GM23338 (cell line): ENCODE results near the gene RPS4Y1. TPM values are rescaled to one million over a fixed set of nuclear protein-coding genes. Genes with fewer than 3 reads are reported as not detected.
A peak's percentile ranks its signal among the peaks of the same experiment; 100 is the strongest.

Experiments used
- ATAC-seq: fragments of 200-7000 bp; cut with Tn5 transposase; 3 replicates; pipeline ENCODE4 v1.9.1; 2020
- DNase-seq: peaks from one replicate; pipeline ENCODE4 v3.0.0-alpha.2; 2015; ENCODE audit warnings: low spot score
- H2AFZ ChIP-seq: fragments of 200-600 bp; sonication (generic); 2 replicates; pipeline ENCODE4 v1.8.0; 2016; ENCODE audit warnings: antibody characterized with exemption, mild to moderate bottlenecking, moderate library complexity
- H3F3A ChIP-seq: fragments of 200-600 bp; sonication (generic); replicated peaks from 2 replicates; pipeline ENCODE4 v1.8.0; 2017; ENCODE audit warnings: antibody characterized with exemption, mixed run types, low read depth
- H3K27ac ChIP-seq: fragments of 200-600 bp; sonication (generic); 2 replicates; pipeline ENCODE4 v1.6.1; 2016; ENCODE audit warnings: low read depth
- H3K27me3 ChIP-seq: fragments of 200-600 bp; sonication (generic); 2 replicates; pipeline ENCODE4 v1.8.0; 2016; ENCODE audit warnings: mild to moderate bottlenecking, mixed run types, moderate library complexity; ENCODE audit not compliant: insufficient read depth
- H3K36me3 ChIP-seq: fragments of 200-600 bp; sonication (generic); 2 replicates; pipeline ENCODE4 v1.8.0; 2016; ENCODE audit warnings: mild to moderate bottlenecking; ENCODE audit not compliant: insufficient read depth
- H3K4me1 ChIP-seq: fragments of 200-600 bp; sonication (generic); 2 replicates; pipeline ENCODE4 v1.8.0; 2016; ENCODE audit warnings: mild to moderate bottlenecking, moderate library complexity; ENCODE audit not compliant: insufficient read depth
- H3K4me2 ChIP-seq: fragments of 200-600 bp; sonication (generic); 2 replicates; pipeline ENCODE4 v1.7.1; 2017; ENCODE audit warnings: mixed run types
- H3K4me3 ChIP-seq: fragments of 200-600 bp; sonication (generic); 2 replicates; pipeline ENCODE4 v1.6.1; 2016; ENCODE audit warnings: mixed run types
- H3K79me2 ChIP-seq: fragments of 200-600 bp; sonication (generic); replicated peaks from 2 replicates; pipeline ENCODE4 v1.8.0; 2017; ENCODE audit warnings: mild to moderate bottlenecking; ENCODE audit not compliant: insufficient read depth
- H3K9me2 ChIP-seq: fragments of 200-600 bp; sonication (generic); 2 replicates; pipeline ENCODE4 v1.8.0; 2017; ENCODE audit not compliant: insufficient read depth
- H4K20me1 ChIP-seq: fragments of 200-600 bp; sonication (generic); replicated peaks from 2 replicates; pipeline ENCODE4 v1.8.0; 2017; ENCODE audit warnings: mild to moderate bottlenecking; ENCODE audit not compliant: insufficient read depth
- H3K27ac Mint-ChIP-seq: 2 replicates; pipeline ENCODE4 v1.8.0; 2020; ENCODE audit warnings: inconsistent platforms, mild to moderate bottlenecking, moderate library complexity, mixed read lengths
- H3K27me3 Mint-ChIP-seq: 3 replicates; pipeline ENCODE4 v1.8.0; 2022; ENCODE audit warnings: low read depth, mild to moderate bottlenecking, moderate library complexity, mixed read lengths, inconsistent platforms; ENCODE audit not compliant: insufficient read depth, poor library complexity
- H3K36me3 Mint-ChIP-seq: 3 replicates; pipeline ENCODE4 v1.8.0; 2021; ENCODE audit warnings: low read depth, mild to moderate bottlenecking, inconsistent platforms, moderate library complexity, mixed read lengths
- H3K4me1 Mint-ChIP-seq: 3 replicates; pipeline ENCODE4 v1.8.0; 2020; ENCODE audit warnings: mild to moderate bottlenecking, inconsistent platforms, mixed read lengths
- H3K4me3 Mint-ChIP-seq: 3 replicates; pipeline ENCODE4 v1.8.0; 2021; ENCODE audit warnings: moderate library complexity, mild to moderate bottlenecking, inconsistent platforms, mixed read lengths
- H3K9me3 Mint-ChIP-seq: 3 replicates; pipeline ENCODE4 v1.8.0; 2020; ENCODE audit warnings: moderate library complexity, mild to moderate bottlenecking, inconsistent platforms, mixed read lengths
- EZH2 ChIP-seq: fragments of 200-600 bp; sonication (generic); IDR thresholded peaks from one replicate; pipeline ENCODE4 v1.8.0; 2017; ENCODE audit warnings: antibody characterized with exemption, mild to moderate bottlenecking, low read depth; ENCODE audit not compliant: unreplicated experiment
- POLR2AphosphoS5 ChIP-seq: IDR thresholded peaks from 2 replicates; pipeline ENCODE4 v1.6.1; 2016; ENCODE audit warnings: antibody characterized with exemption, low read depth
- STAT1 ChIP-seq: IDR thresholded peaks from one replicate; pipeline ENCODE4 v1.6.1; 2016; ENCODE audit warnings: antibody characterized with exemption; ENCODE audit not compliant: unreplicated experiment
- ZNF114 ChIP-seq: fragments of 250-450 bp; sonication (Bioruptor Pico); IDR thresholded peaks from 2 replicates; pipeline ENCODE4 v1.5.0; 2020; ENCODE audit warnings: mild to moderate bottlenecking, moderate library complexity
- polyA plus RNA-seq: library from polyadenylated mRNA; unstranded; fragments of >200 nt; fragmentation: Nextera tagmentation; extraction: Ambion mirVana; gene quantifications from 2 replicates; pipeline ENCODE4 v1.2.1, GENCODE V29; 2016
- total RNA-seq: library from RNA; depleted of rRNA; stranded (reverse); fragments of >200 nt; shearing (Covaris generic); gene quantifications from 2 replicates; pipeline ENCODE4 v1.2.3, GENCODE V29; 2014
- TF ChIP-seq, protein P1 (sequence below): fragments of 250-450 bp; sonication (Bioruptor Pico); IDR thresholded peaks from 2 replicates; pipeline ENCODE4 v1.5.0; 2020; ENCODE audit warnings: mild to moderate bottlenecking, moderate library complexity
- TF ChIP-seq, protein P2 (sequence below): IDR thresholded peaks from one replicate; pipeline ENCODE4 v1.6.1; 2018; ENCODE audit warnings: antibody characterized with exemption; ENCODE audit not compliant: unreplicated experiment
- TF ChIP-seq, protein P3 (sequence below): IDR thresholded peaks from 2 replicates; pipeline ENCODE4 v1.6.1; 2016; ENCODE audit warnings: antibody characterized with exemption

RPS4Y1 gene
- total and polyA plus RNA-seq, 2 experiments from 2014 or later = 216 to 294 TPM

DNA sequence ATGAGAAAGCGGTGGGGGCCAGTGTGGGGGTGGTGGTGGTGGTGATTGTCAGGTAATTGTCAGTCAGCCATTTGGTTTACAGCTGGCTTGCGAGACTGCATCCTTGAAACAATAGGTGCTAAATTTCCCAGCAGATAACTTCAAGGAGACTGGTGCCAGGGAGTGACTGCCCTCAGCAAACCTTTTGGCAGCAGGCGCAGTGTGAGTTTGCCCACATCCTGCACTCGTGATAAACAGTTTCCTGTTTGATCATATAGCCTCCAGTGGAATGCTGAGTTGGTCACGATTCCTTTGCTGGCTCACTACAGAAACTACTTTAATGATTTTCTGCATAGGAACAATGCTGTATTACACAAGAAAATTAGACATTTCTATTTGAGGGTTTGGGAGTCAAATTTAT, 46.0 kb downstream of the RPS4Y1 start (continued):
- TF ChIP-seq, protein P1, sequence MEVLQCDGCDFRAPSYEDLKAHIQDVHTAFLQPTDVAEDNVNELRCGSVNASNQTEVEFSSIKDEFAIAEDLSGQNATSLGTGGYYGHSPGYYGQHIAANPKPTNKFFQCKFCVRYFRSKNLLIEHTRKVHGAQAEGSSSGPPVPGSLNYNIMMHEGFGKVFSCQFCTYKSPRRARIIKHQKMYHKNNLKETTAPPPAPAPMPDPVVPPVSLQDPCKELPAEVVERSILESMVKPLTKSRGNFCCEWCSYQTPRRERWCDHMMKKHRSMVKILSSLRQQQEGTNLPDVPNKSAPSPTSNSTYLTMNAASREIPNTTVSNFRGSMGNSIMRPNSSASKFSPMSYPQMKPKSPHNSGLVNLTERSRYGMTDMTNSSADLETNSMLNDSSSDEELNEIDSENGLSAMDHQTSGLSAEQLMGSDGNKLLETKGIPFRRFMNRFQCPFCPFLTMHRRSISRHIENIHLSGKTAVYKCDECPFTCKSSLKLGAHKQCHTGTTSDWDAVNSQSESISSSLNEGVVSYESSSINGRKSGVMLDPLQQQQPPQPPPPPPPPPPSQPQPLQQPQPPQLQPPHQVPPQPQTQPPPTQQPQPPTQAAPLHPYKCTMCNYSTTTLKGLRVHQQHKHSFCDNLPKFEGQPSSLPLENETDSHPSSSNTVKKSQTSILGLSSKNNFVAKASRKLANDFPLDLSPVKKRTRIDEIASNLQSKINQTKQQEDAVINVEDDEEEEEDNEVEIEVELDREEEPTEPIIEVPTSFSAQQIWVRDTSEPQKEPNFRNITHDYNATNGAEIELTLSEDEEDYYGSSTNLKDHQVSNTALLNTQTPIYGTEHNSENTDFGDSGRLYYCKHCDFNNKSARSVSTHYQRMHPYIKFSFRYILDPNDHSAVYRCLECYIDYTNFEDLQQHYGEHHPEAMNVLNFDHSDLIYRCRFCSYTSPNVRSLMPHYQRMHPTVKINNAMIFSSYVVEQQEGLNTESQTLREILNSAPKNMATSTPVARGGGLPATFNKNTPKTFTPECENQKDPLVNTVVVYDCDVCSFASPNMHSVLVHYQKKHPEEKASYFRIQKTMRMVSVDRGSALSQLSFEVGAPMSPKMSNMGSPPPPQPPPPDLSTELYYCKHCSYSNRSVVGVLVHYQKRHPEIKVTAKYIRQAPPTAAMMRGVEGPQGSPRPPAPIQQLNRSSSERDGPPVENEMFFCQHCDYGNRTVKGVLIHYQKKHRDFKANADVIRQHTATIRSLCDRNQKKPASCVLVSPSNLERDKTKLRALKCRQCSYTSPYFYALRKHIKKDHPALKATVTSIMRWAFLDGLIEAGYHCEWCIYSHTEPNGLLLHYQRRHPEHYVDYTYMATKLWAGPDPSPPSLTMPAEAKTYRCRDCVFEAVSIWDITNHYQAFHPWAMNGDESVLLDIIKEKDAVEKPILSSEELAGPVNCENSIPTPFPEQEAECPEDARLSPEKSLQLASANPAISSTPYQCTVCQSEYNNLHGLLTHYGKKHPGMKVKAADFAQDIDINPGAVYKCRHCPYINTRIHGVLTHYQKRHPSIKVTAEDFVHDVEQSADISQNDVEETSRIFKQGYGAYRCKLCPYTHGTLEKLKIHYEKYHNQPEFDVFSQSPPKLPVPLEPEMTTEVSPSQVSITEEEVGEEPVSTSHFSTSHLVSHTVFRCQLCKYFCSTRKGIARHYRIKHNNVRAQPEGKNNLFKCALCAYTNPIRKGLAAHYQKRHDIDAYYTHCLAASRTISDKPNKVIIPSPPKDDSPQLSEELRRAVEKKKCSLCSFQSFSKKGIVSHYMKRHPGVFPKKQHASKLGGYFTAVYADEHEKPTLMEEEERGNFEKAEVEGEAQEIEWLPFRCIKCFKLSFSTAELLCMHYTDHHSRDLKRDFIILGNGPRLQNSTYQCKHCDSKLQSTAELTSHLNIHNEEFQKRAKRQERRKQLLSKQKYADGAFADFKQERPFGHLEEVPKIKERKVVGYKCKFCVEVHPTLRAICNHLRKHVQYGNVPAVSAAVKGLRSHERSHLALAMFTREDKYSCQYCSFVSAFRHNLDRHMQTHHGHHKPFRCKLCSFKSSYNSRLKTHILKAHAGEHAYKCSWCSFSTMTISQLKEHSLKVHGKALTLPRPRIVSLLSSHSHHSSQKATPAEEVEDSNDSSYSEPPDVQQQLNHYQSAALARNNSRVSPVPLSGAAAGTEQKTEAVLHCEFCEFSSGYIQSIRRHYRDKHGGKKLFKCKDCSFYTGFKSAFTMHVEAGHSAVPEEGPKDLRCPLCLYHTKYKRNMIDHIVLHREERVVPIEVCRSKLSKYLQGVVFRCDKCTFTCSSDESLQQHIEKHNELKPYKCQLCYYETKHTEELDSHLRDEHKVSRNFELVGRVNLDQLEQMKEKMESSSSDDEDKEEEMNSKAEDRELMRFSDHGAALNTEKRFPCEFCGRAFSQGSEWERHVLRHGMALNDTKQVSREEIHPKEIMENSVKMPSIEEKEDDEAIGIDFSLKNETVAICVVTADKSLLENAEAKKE = no peak
- no peak for TF ChIP-seq ZNF114 (CRISPR knock-in tag)

DNA sequence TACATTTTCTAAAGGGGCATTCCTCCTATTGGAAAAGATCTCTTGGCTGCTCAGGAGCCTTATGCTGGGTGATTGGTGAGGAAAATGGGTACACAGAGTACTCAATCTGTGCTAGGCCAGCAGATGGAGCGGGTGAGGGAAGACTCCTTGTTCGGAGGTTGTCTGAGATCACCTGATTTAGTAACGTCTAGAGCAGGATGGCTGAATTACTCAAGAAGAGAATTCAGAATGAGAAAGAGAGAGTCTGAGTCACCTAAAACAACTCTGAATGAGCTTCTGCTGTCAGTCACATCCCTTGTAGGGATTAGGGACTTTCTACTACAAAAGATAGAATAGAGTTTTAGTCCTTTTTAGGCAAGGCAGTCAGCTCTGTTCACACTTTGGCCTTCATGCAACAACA, 46.6 kb downstream of the RPS4Y1 start:
- H3K4me3 Mint-ChIP-seq = no peak overlapping the region
- H2AFZ ChIP-seq = no peak overlapping the region
- no peak overlapping the region for H3K27ac Mint-ChIP-seq
- no peaks in the 10 kb centered on the region; the same call in 2 of the 3 replicates for H3K9me3 Mint-ChIP-seq
- no peak overlapping the region for H3K27ac ChIP-seq
- no peak for TF ChIP-seq STAT1
- TF ChIP-seq, protein P2, sequence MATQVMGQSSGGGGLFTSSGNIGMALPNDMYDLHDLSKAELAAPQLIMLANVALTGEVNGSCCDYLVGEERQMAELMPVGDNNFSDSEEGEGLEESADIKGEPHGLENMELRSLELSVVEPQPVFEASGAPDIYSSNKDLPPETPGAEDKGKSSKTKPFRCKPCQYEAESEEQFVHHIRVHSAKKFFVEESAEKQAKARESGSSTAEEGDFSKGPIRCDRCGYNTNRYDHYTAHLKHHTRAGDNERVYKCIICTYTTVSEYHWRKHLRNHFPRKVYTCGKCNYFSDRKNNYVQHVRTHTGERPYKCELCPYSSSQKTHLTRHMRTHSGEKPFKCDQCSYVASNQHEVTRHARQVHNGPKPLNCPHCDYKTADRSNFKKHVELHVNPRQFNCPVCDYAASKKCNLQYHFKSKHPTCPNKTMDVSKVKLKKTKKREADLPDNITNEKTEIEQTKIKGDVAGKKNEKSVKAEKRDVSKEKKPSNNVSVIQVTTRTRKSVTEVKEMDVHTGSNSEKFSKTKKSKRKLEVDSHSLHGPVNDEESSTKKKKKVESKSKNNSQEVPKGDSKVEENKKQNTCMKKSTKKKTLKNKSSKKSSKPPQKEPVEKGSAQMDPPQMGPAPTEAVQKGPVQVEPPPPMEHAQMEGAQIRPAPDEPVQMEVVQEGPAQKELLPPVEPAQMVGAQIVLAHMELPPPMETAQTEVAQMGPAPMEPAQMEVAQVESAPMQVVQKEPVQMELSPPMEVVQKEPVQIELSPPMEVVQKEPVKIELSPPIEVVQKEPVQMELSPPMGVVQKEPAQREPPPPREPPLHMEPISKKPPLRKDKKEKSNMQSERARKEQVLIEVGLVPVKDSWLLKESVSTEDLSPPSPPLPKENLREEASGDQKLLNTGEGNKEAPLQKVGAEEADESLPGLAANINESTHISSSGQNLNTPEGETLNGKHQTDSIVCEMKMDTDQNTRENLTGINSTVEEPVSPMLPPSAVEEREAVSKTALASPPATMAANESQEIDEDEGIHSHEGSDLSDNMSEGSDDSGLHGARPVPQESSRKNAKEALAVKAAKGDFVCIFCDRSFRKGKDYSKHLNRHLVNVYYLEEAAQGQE = no peak
- TF ChIP-seq, protein P3, sequence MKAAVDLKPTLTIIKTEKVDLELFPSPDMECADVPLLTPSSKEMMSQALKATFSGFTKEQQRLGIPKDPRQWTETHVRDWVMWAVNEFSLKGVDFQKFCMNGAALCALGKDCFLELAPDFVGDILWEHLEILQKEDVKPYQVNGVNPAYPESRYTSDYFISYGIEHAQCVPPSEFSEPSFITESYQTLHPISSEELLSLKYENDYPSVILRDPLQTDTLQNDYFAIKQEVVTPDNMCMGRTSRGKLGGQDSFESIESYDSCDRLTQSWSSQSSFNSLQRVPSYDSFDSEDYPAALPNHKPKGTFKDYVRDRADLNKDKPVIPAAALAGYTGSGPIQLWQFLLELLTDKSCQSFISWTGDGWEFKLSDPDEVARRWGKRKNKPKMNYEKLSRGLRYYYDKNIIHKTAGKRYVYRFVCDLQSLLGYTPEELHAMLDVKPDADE = no peak
- no peak for TF ChIP-seq POLR2AphosphoS5
- TF ChIP-seq EZH2 = no peak
- peak; percentile 5 for DNase-seq
- no peaks in the 10 kb centered on the region for H3F3A ChIP-seq
- H3K27me3 ChIP-seq = no peaks in the 10 kb centered on the region
- no peaks in the 10 kb centered on the region for H3K79me2 ChIP-seq
- H3K36me3 ChIP-seq = no peaks in the 10 kb centered on the region
- no peak overlapping the region for H3K4me3 ChIP-seq
- no peak overlapping the region for H3K4me2 ChIP-seq
- no peaks in the 10 kb centered on the region for H3K4me1 ChIP-seq
- peaks cover 4% of the 10 kb centered on the region for H3K27me3 Mint-ChIP-seq
- no peaks in the 10 kb centered on the region for H4K20me1 ChIP-seq
- H3K36me3 Mint-ChIP-seq = no peaks in the 10 kb centered on the region
- no peaks in the 10 kb centered on the region for H3K9me2 ChIP-seq
- peaks cover 21% of the 10 kb centered on the region; the same call in 2 of the 3 replicates for H3K4me1 Mint-ChIP-seq
- no peak; the same call in 2 of the 3 replicates for ATAC-seq
